Colon (tissue), 2 donors: ENCODE data around the gene GOLT1B.

ENCODE experiments used
- FAIRE-seq: peaks from 2 replicates; lab custom pipeline; 2012; peaks lifted over from hg19 to GRCh38; lab: Jason Lieb, UNC
- donor health status: control.
- donor health status: control.

Gene GOLT1B

GRCh38 chr12:21566223-21566906 lies 64.8 kb downstream of the GOLT1B start:
- no peak for FAIRE-seq

GRCh38 chr12:21566907-21567394 lies 65.4 kb downstream of the GOLT1B start:
- FAIRE-seq, result no peak
